ENCODE data around the gene EPB41L3.

The EPB41L3 gene

DNA sequence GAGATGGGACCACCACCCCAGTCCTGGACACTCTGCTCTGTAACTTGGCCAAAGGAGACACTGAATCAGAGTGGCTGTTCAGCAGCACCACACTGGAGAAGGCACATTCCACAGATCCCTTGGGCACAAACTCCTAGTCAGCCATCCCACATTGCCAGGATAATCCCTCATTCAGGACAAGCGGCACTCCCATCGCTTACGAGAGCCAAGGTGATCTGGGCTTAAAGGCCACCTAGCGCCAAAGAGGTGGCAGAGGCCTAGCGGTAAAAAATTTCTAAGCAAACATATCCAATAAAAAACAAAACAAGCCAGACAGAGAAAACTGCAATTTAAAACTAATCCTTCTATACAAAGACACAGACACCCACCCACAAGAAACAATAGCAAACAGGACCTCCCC is 62.2 kb downstream of the EPB41L3 start:
- Histone ChIP-seq H3K4me1 (ENCODE audit: control insufficient read depth in 2 of 2, insufficient read depth in 1 of 2, low read depth in 1 of 2, low read length in 2 of 2) (peaks cover 4 to 6% of the 10 kb centered on the region in 2 donors), H2BK120ac (ENCODE audit: low read depth, low read length) (no peak overlapping the region), H2AFZ (ENCODE audit: low read length) (no peak overlapping the region), H2BK12ac (ENCODE audit: low read length) (no peak overlapping the region), H3K9me3 (replicated peaks in 1 of 2; ENCODE audit: control insufficient read depth in 2 of 2, insufficient read depth in 1 of 2, low read depth in 1 of 2, low read length in 2 of 2) (peaks cover 0 to 2% of the 10 kb centered on the region in 2 donors), H3K14ac (ENCODE audit: low read length) (no peak overlapping the region), H4K91ac (ENCODE audit: low read depth, low read length, poor library complexity) (no peak overlapping the region), H2BK5ac (ENCODE audit: low read length) (no peak overlapping the region), H3K4ac (ENCODE audit: low read length) (no peak overlapping the region), H2BK15ac (ENCODE audit: low read length) (no peak overlapping the region), H4K8ac (ENCODE audit: low read depth, low read length) (no peak overlapping the region), H3K18ac (ENCODE audit: low read length) (no peak overlapping the region), H3K36me3 (replicated peaks in 1 of 2; ENCODE audit: control insufficient read depth in 2 of 2, insufficient read depth in 2 of 2, low read length in 2 of 2) (no peaks in the 10 kb centered on the region), H3K4me3 (ENCODE audit: low read length in 2 of 2) (no peak overlapping the region), H3K4me2 (ENCODE audit: insufficient read depth, low read length, poor library complexity, severe bottlenecking) (no peak overlapping the region), H2AK5ac (ENCODE audit: low read depth, low read length) (peak overlapping the region; percentile 35), H3K27ac (replicated peaks; ENCODE audit: low read length) (no peak overlapping the region), H3K27me3 (ENCODE audit: control insufficient read depth in 3 of 3, insufficient read depth in 3 of 3, low read depth in 1 of 3, low read length in 3 of 3) (no peaks in the 10 kb centered on the region), H3K23ac (ENCODE audit: low read depth, low read length, poor library complexity) (no peak overlapping the region), H3K9ac (ENCODE audit: low read depth, low read length, poor library complexity) (no peak overlapping the region), H3K79me1 (ENCODE audit: low read depth, low read length) (no peaks in the 10 kb centered on the region)
- no CpG with 5 or more reads among the region's 5 CpGs for WGBS, 2 donors (ENCODE audit: extremely low coverage in 2 of 2, insufficient read length in 2 of 2, insufficient replicate concordance in 1 of 2)
- DNase-seq (ENCODE audit: low spot score): no peak

DNA sequence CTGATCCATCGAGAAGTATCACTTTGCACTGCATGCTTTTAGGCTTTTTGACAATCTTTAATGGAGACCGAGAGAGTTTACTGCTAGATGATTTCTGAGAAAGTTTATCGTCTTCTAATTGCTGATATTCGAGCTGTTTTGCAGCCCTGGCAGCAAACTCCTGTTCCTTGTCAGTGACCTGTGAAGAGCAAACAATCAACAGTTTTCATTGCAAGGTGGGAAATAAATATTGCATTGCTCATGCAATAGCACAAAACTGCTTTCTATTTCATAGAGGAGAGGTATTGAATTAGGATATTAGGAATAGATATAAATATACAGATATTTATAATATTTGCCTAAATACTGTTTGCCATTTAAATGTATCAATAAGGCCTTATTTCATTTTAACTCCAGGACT is 65.5 kb downstream of the EPB41L3 start:
- Histone ChIP-seq H3K4me1 (ENCODE audit: control insufficient read depth in 2 of 2, insufficient read depth in 1 of 2, low read depth in 1 of 2, low read length in 2 of 2) (peaks cover 4 to 6% of the 10 kb centered on the region in 2 donors), H3K27me3 (ENCODE audit: control insufficient read depth in 3 of 3, insufficient read depth in 3 of 3, low read depth in 1 of 3, low read length in 3 of 3) (no peaks in the 10 kb centered on the region), H4K8ac (ENCODE audit: low read depth, low read length) (no peak overlapping the region), H2BK15ac (ENCODE audit: low read length) (no peak overlapping the region), H3K9me3 (replicated peaks in 1 of 2; ENCODE audit: control insufficient read depth in 2 of 2, insufficient read depth in 1 of 2, low read depth in 1 of 2, low read length in 2 of 2) (peaks cover 0 to 2% of the 10 kb centered on the region in 2 donors), H2AK5ac (ENCODE audit: low read depth, low read length) (no peak overlapping the region), H3K18ac (ENCODE audit: low read length) (no peak overlapping the region), H3K23ac (ENCODE audit: low read depth, low read length, poor library complexity) (no peak overlapping the region), H3K14ac (ENCODE audit: low read length) (no peak overlapping the region), H2BK12ac (ENCODE audit: low read length) (no peak overlapping the region), H3K4ac (ENCODE audit: low read length) (no peak overlapping the region), H2BK120ac (ENCODE audit: low read depth, low read length) (no peak overlapping the region), H3K27ac (replicated peaks; ENCODE audit: low read length) (no peak overlapping the region), H3K9ac (ENCODE audit: low read depth, low read length, poor library complexity) (no peak overlapping the region), H2AFZ (ENCODE audit: low read length) (no peak overlapping the region), H3K36me3 (replicated peaks in 1 of 2; ENCODE audit: control insufficient read depth in 2 of 2, insufficient read depth in 2 of 2, low read length in 2 of 2) (no peaks in the 10 kb centered on the region), H3K79me1 (ENCODE audit: low read depth, low read length) (no peaks in the 10 kb centered on the region), H2BK5ac (ENCODE audit: low read length) (no peak overlapping the region), H4K91ac (ENCODE audit: low read depth, low read length, poor library complexity) (no peak overlapping the region), H3K4me2 (ENCODE audit: insufficient read depth, low read length, poor library complexity, severe bottlenecking) (no peak overlapping the region), H3K4me3 (ENCODE audit: low read length in 2 of 2) (no peak overlapping the region)
- no peak for DNase-seq (ENCODE audit: low spot score)
- WGBS, 2 donors (ENCODE audit: extremely low coverage in 2 of 2, insufficient read length in 2 of 2, insufficient replicate concordance in 1 of 2): no CpG with 5 or more reads among the region's 4 CpGs

DNA sequence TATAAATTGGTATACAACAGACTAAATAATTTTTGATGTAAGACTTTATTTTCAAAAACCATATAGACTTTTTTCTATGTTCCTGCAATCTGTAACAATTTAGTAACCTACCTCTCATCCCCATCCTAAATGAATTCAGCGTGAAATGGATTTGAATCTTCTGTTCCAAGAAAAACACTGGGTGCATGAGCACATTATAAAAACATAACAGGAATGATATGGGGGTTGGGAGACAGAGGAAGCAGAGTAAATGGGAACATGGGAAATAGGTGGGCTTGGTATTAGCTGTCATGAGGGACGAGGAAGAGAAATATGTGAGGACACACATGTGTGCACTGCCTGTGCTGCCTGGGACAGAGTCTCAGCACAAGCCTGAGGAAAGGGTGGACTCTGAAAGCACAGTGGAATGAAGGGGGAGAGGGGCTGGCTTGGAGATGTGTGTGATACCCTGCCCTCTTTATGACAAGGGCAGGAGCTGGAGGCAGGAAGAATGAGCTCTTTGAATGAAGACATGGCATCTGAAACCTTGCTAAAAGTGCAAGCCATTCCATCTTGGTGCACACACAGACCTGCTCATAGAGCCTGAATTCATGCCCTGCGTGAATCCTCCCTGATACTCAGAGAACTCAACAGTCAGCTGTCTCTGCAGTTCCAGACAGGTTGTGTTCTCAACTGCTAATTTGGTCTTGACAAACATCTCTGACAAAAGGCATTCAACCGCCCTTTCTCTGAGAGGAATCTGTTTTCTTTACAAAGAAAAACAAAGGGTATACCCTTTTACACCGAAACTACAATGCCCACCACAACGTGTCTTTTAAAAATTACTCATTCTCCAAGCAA is 66.6 kb downstream of the EPB41L3 start:
- Histone ChIP-seq H3K4ac (ENCODE audit: low read length) (no peak overlapping the region), H3K18ac (ENCODE audit: low read length) (no peak overlapping the region), H2BK15ac (ENCODE audit: low read length) (no peak overlapping the region), H3K9me3 (replicated peaks in 1 of 2; ENCODE audit: control insufficient read depth in 2 of 2, insufficient read depth in 1 of 2, low read depth in 1 of 2, low read length in 2 of 2) (peaks cover 0 to 2% of the 10 kb centered on the region in 2 donors), H3K23ac (ENCODE audit: low read depth, low read length, poor library complexity) (no peak overlapping the region), H3K14ac (ENCODE audit: low read length) (no peak overlapping the region), H3K4me1 (ENCODE audit: control insufficient read depth in 2 of 2, insufficient read depth in 1 of 2, low read depth in 1 of 2, low read length in 2 of 2) (peaks cover 4 to 6% of the 10 kb centered on the region in 2 donors), H2BK12ac (ENCODE audit: low read length) (no peak overlapping the region), H3K4me2 (ENCODE audit: insufficient read depth, low read length, poor library complexity, severe bottlenecking) (no peak overlapping the region), H4K8ac (ENCODE audit: low read depth, low read length) (no peak overlapping the region), H3K9ac (ENCODE audit: low read depth, low read length, poor library complexity) (no peak overlapping the region), H2AK5ac (ENCODE audit: low read depth, low read length) (no peak overlapping the region), H3K79me1 (ENCODE audit: low read depth, low read length) (no peaks in the 10 kb centered on the region), H3K27ac (replicated peaks; ENCODE audit: low read length) (peak overlapping the region; percentile 17), H4K91ac (ENCODE audit: low read depth, low read length, poor library complexity) (no peak overlapping the region), H3K4me3 (ENCODE audit: low read length in 2 of 2) (no peak overlapping the region), H2BK120ac (ENCODE audit: low read depth, low read length) (no peak overlapping the region), H3K36me3 (replicated peaks in 1 of 2; ENCODE audit: control insufficient read depth in 2 of 2, insufficient read depth in 2 of 2, low read length in 2 of 2) (no peaks in the 10 kb centered on the region), H3K27me3 (ENCODE audit: control insufficient read depth in 3 of 3, insufficient read depth in 3 of 3, low read depth in 1 of 3, low read length in 3 of 3) (no peaks in the 10 kb centered on the region), H2AFZ (ENCODE audit: low read length) (no peak overlapping the region), H2BK5ac (ENCODE audit: low read length) (no peak overlapping the region)
- WGBS, 2 donors (ENCODE audit: extremely low coverage in 2 of 2, insufficient read length in 2 of 2, insufficient replicate concordance in 1 of 2): no CpG with 5 or more reads among the region's 6 CpGs
- DNase-seq (ENCODE audit: low spot score): peak; percentile 56

DNA sequence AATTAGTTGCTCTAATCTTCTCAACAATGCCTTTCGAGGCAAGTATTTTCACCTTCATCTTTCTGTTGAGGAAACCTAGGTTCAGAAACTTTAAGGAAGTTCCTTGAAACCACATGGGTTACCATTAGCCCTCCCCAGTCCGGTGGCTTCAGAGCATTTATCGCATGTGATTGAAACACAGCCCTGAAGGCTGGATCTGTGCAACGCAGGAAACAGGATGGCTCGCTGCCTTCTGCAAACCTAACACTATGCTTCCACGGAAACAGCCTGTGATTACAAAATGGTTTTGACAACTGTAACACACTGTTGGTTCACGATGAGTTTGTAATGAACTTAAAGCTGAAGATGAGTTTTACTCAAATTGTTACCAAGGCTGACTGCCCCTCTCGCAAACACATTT is 68.5 kb downstream of the EPB41L3 start:
- Histone ChIP-seq H3K4me1 (ENCODE audit: control insufficient read depth in 2 of 2, insufficient read depth in 1 of 2, low read depth in 1 of 2, low read length in 2 of 2) (peaks cover 4 to 6% of the 10 kb centered on the region in 2 donors), H3K27me3 (ENCODE audit: control insufficient read depth in 3 of 3, insufficient read depth in 3 of 3, low read depth in 1 of 3, low read length in 3 of 3) (no peaks in the 10 kb centered on the region), H3K4me2 (ENCODE audit: insufficient read depth, low read length, poor library complexity, severe bottlenecking) (no peak overlapping the region), H2AFZ (ENCODE audit: low read length) (no peak overlapping the region), H3K14ac (ENCODE audit: low read length) (no peak overlapping the region), H3K36me3 (replicated peaks in 1 of 2; ENCODE audit: control insufficient read depth in 2 of 2, insufficient read depth in 2 of 2, low read length in 2 of 2) (no peaks in the 10 kb centered on the region), H2BK15ac (ENCODE audit: low read length) (no peak overlapping the region), H3K9ac (ENCODE audit: low read depth, low read length, poor library complexity) (no peak overlapping the region), H3K18ac (ENCODE audit: low read length) (no peak overlapping the region), H4K8ac (ENCODE audit: low read depth, low read length) (no peak overlapping the region), H3K27ac (replicated peaks; ENCODE audit: low read length) (no peak overlapping the region), H4K91ac (ENCODE audit: low read depth, low read length, poor library complexity) (no peak overlapping the region), H3K79me1 (ENCODE audit: low read depth, low read length) (no peaks in the 10 kb centered on the region), H2BK120ac (ENCODE audit: low read depth, low read length) (no peak overlapping the region), H2BK5ac (ENCODE audit: low read length) (no peak overlapping the region), H2AK5ac (ENCODE audit: low read depth, low read length) (no peak overlapping the region), H3K23ac (ENCODE audit: low read depth, low read length, poor library complexity) (no peak overlapping the region), H3K4ac (ENCODE audit: low read length) (no peak overlapping the region), H3K9me3 (replicated peaks in 1 of 2; ENCODE audit: control insufficient read depth in 2 of 2, insufficient read depth in 1 of 2, low read depth in 1 of 2, low read length in 2 of 2) (no peaks in the 10 kb centered on the region), H3K4me3 (ENCODE audit: low read length in 2 of 2) (no peak overlapping the region), H2BK12ac (ENCODE audit: low read length) (no peak overlapping the region)
- no CpG with 5 or more reads among the region's 8 CpGs for WGBS, 2 donors (ENCODE audit: extremely low coverage in 2 of 2, insufficient read length in 2 of 2, insufficient replicate concordance in 1 of 2)
- no peak for DNase-seq (ENCODE audit: low spot score)
